K562 (cell line): ENCODE results near the gene ANAPC2. TPM values are rescaled to one million over a fixed set of nuclear protein-coding genes. Genes with fewer than 3 reads are reported as not detected.

Experiments
- BACH1 ChIP-seq: fragments of 200-800 bp; sonication (Bioruptor generic); IDR thresholded peaks from 2 replicates; pipeline ENCODE4 v1.6.1; 2016; ENCODE audit warnings: missing genetic modification characterization, missing compliant biosample characterization
- BRD9 ChIP-seq: fragments of 450-650 bp; IDR thresholded peaks from 2 replicates; pipeline ENCODE4 v1.6.1; 2018; ENCODE audit warnings: low read depth; ENCODE audit not compliant: partially characterized antibody
- BRF2 ChIP-seq: IDR thresholded peaks from 3 replicates; pipeline ENCODE4 v1.6.1; 2011; ENCODE audit warnings: borderline replicate concordance, mild to moderate bottlenecking; ENCODE audit not compliant: insufficient read length, insufficient read depth
- CREB5 ChIP-seq: fragments of 250-450 bp; sonication (Bioruptor Pico); IDR thresholded peaks from 2 replicates; pipeline ENCODE4 v1.5.0; 2020; ENCODE audit warnings: mild to moderate bottlenecking
- CTBP1 ChIP-seq: fragments of 450-650 bp; IDR thresholded peaks from 2 replicates; pipeline ENCODE4 v1.6.1; 2016; ENCODE audit warnings: borderline replicate concordance
- ETV1 ChIP-seq: fragments of 450-650 bp; conservative IDR thresholded peaks from 2 replicates; pipeline ENCODE4 v1.6.1; 2016; ENCODE audit warnings: missing genetic modification characterization, control low read depth, low read depth, missing compliant biosample characterization
- FOXA3 ChIP-seq, 2 experiments: fragments of 450-650 bp in 1 of 2; sonication (generic) in 1 of 2; formaldehyde crosslinking; IDR thresholded peaks in 1 of 2; conservative IDR thresholded peaks in 1 of 2; 2 replicates each; pipeline versions ENCODE4 v1.4.0 to v1.8.0; 2020 to 2022; ENCODE audit warnings: mild to moderate bottlenecking in 2 of 2, missing genetic modification reagents in 1 of 2
- KAT8 ChIP-seq: fragments of 450-650 bp; IDR thresholded peaks from 2 replicates; pipeline ENCODE4 v1.6.1; 2016; ENCODE audit warnings: low read depth, mild to moderate bottlenecking
- MITF ChIP-seq: IDR thresholded peaks from 2 replicates; pipeline ENCODE4 v1.6.1; 2014; ENCODE audit warnings: antibody characterized with exemption
- PCBP1 ChIP-seq: fragments of 200-400 bp; formaldehyde crosslinking; IDR thresholded peaks from 2 replicates; pipeline ENCODE4 v1.6.1; 2018; ENCODE audit warnings: mild to moderate bottlenecking, low read depth, low read length; ENCODE audit not compliant: poor library complexity, severe bottlenecking
- PRPF4 ChIP-seq: fragments of 200-400 bp; formaldehyde crosslinking; IDR thresholded peaks from one replicate; pipeline ENCODE4 v1.6.1; 2017; ENCODE audit warnings: low read length, low read depth, mild to moderate bottlenecking; ENCODE audit not compliant: insufficient read depth, poor library complexity, severe bottlenecking
- RBFOX2 ChIP-seq: fragments of 200-400 bp; formaldehyde crosslinking; IDR thresholded peaks from 2 replicates; pipeline ENCODE4 v1.6.1; 2017; ENCODE audit warnings: low read depth, mild to moderate bottlenecking, low read length, moderate library complexity
- SMARCA4 ChIP-seq: fragments of 450-650 bp; IDR thresholded peaks from 2 replicates; pipeline ENCODE4 v1.6.1; 2016
- U2AF1 ChIP-seq: fragments of 200-400 bp; formaldehyde crosslinking; optimal IDR thresholded peaks from 2 replicates; pipeline ENCODE3; 2017; ENCODE audit warnings: mild to moderate bottlenecking, low read depth, low read length, moderate library complexity
- ZBTB43 ChIP-seq: sonication (generic); formaldehyde crosslinking; IDR thresholded peaks from 2 replicates; pipeline ENCODE4 v1.8.0; 2023; ENCODE audit warnings: mild to moderate bottlenecking, missing genetic modification reagents
- ZFP36 ChIP-seq: fragments of 150-350 bp; IDR thresholded peaks from 2 replicates; pipeline ENCODE4 v1.6.1; 2018; ENCODE audit warnings: low read length, low read depth; ENCODE audit not compliant: partially characterized antibody
- ZFP91 ChIP-seq: sonication (generic); formaldehyde crosslinking; IDR thresholded peaks from 2 replicates; pipeline ENCODE4 v1.8.0; 2022; ENCODE audit warnings: mild to moderate bottlenecking, missing genetic modification reagents
- ZNF146 ChIP-seq: IDR thresholded peaks from one replicate; pipeline ENCODE4 v1.6.1; 2018; ENCODE audit warnings: missing compliant biosample characterization; ENCODE audit not compliant: unreplicated experiment
- ZNF41 ChIP-seq: fragments of 250-450 bp; sonication (Bioruptor Pico); conservative IDR thresholded peaks from 2 replicates; pipeline ENCODE4 v1.4.0; 2020; ENCODE audit warnings: mild to moderate bottlenecking
- ZNF431 ChIP-seq: sonication (generic); formaldehyde crosslinking; IDR thresholded peaks from 2 replicates; pipeline ENCODE4 v1.8.0; 2022; ENCODE audit warnings: mild to moderate bottlenecking, missing genetic modification reagents
- ZNF583 ChIP-seq: fragments of 250-450 bp; sonication (Bioruptor Pico); IDR thresholded peaks from 2 replicates; pipeline ENCODE4 v1.4.0; 2020
- ZNF77 ChIP-seq: fragments of 250-450 bp; sonication (Bioruptor Pico); IDR thresholded peaks from 2 replicates; pipeline ENCODE4 v1.5.0; 2020
- polyA plus RNA-seq, 8 experiments: library from polyadenylated mRNA; depleted of rRNA in 4 of 8; stranded (reverse) in 5 of 8; unstranded in 3 of 8; fragments of >200 nt; fragmentation: Nextera tagmentation in 2 of 8; fragmentation: Illumina TruSeq in 1 of 8; extraction: Ambion mirVana in 2 of 8; extraction: Trizol in 1 of 8; gene quantifications; 2 replicates each; pipeline versions ENCODE4 v1.2.1 to v1.2.3, GENCODE V29; 2011 to 2014; ENCODE audit warnings: inconsistent platforms in 1 of 8, missing spikeins in 1 of 8
- total RNA-seq, 7 experiments: library from RNA; depleted of rRNA in 6 of 7; stranded (reverse); fragments of >200 nt in 6 of 7; fragmentation: Illumina TruSeq in 2 of 7; extraction: Trizol in 2 of 7; gene quantifications; 2 replicates each; pipeline versions ENCODE4 v1.2.1 to v1.2.3, GENCODE V29; 2011 to 2021; ENCODE audit warnings: low replicate concordance in 1 of 7

ANAPC2 gene
- total and polyA plus RNA-seq, 9 of the 15 experiments (the other 6 are each of a cell fraction or from before 2014, with no cell fraction given), result 0.11 to 56.5 (median 17.1) TPM; not detected in 1

- TF ChIP-seq ZFP91 (CRISPR knock-in tag), result no peak
- no peak for TF ChIP-seq KAT8
- TF ChIP-seq BRF2, result no peak
- TF ChIP-seq PRPF4, result peak; percentile 74
- peak; percentile 2 for TF ChIP-seq ZFP36
- no peak for TF ChIP-seq ZNF146 (CRISPR knock-in tag)
- TF ChIP-seq ZBTB43 (CRISPR knock-in tag), result no peak
- peak; percentile 91; the same call in 1 of the 2 replicates for TF ChIP-seq CTBP1
- no peak for TF ChIP-seq ZNF583 (CRISPR knock-in tag)
- TF ChIP-seq MITF, result no peak
- TF ChIP-seq U2AF1, result peak; percentile 96
- TF ChIP-seq RBFOX2, result peak; percentile 96
- TF ChIP-seq ZNF77 (CRISPR knock-in tag), result no peak
- TF ChIP-seq ZNF41, result no peak
- no peak for TF ChIP-seq ZNF431 (CRISPR knock-in tag)
- TF ChIP-seq FOXA3 (CRISPR knock-in tag; conservative IDR thresholded peaks at IDR 0.05 in 1 of 2, IDR thresholded peaks at IDR 0.05 in 1 of 2), result no peak
- TF ChIP-seq BRD9, result no peak
- TF ChIP-seq ETV1 (tag), result no peak
- no peak for TF ChIP-seq CREB5 (CRISPR knock-in tag)
- no peak for TF ChIP-seq SMARCA4
- no peak for TF ChIP-seq PCBP1
- TF ChIP-seq BACH1 (tag), result no peak
Measured at GRCh38 chr9:137188490-137189296, at the start of gene ANAPC2, which contains the start of gene SSNA1 (continued).
